ENCODE data around the gene PTPN4.

DNA sequence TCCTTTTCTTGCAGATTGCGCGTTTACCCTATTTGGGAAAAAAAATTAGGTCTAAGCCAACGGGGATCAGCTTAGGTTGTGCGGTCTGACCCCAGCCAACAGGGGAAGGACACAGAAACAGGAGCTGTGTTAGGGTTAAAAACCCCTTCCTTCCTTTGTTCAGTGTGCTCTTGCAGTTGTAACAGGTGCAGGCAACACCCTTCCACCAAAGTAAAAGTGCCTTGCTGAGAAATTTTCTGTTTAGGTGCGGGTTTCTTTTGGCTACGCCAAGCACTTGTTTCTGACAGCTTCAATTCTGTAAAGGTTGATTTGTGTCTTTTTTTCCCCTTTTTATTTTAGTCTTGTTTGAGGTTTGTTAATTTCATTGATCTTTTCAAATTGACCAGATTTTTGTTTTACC is 92.5 kb downstream of the PTPN4 start:
- TF ChIP-seq POLR2AphosphoS5 (IDR thresholded peaks at IDR 0.05; ENCODE audit: low read depth) (no peak), GABPA (IDR thresholded peaks at IDR 0.05; ENCODE audit: low read depth) (no peak)
- TF ChIP-seq, protein P1, sequence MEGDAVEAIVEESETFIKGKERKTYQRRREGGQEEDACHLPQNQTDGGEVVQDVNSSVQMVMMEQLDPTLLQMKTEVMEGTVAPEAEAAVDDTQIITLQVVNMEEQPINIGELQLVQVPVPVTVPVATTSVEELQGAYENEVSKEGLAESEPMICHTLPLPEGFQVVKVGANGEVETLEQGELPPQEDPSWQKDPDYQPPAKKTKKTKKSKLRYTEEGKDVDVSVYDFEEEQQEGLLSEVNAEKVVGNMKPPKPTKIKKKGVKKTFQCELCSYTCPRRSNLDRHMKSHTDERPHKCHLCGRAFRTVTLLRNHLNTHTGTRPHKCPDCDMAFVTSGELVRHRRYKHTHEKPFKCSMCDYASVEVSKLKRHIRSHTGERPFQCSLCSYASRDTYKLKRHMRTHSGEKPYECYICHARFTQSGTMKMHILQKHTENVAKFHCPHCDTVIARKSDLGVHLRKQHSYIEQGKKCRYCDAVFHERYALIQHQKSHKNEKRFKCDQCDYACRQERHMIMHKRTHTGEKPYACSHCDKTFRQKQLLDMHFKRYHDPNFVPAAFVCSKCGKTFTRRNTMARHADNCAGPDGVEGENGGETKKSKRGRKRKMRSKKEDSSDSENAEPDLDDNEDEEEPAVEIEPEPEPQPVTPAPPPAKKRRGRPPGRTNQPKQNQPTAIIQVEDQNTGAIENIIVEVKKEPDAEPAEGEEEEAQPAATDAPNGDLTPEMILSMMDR (IDR thresholded peaks at IDR 0.05; ENCODE audit: insufficient read depth, low read length) = no peak
- TF ChIP-seq, protein P2, sequence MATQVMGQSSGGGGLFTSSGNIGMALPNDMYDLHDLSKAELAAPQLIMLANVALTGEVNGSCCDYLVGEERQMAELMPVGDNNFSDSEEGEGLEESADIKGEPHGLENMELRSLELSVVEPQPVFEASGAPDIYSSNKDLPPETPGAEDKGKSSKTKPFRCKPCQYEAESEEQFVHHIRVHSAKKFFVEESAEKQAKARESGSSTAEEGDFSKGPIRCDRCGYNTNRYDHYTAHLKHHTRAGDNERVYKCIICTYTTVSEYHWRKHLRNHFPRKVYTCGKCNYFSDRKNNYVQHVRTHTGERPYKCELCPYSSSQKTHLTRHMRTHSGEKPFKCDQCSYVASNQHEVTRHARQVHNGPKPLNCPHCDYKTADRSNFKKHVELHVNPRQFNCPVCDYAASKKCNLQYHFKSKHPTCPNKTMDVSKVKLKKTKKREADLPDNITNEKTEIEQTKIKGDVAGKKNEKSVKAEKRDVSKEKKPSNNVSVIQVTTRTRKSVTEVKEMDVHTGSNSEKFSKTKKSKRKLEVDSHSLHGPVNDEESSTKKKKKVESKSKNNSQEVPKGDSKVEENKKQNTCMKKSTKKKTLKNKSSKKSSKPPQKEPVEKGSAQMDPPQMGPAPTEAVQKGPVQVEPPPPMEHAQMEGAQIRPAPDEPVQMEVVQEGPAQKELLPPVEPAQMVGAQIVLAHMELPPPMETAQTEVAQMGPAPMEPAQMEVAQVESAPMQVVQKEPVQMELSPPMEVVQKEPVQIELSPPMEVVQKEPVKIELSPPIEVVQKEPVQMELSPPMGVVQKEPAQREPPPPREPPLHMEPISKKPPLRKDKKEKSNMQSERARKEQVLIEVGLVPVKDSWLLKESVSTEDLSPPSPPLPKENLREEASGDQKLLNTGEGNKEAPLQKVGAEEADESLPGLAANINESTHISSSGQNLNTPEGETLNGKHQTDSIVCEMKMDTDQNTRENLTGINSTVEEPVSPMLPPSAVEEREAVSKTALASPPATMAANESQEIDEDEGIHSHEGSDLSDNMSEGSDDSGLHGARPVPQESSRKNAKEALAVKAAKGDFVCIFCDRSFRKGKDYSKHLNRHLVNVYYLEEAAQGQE (IDR thresholded peaks at IDR 0.05; ENCODE audit: insufficient replicate concordance, low read depth) = no peak
